ENCODE results near the gene SACS. TPM values are rescaled to one million over a fixed set of nuclear protein-coding genes. Genes with fewer than 3 reads are reported as not detected.
"Not testable (repeated sequence)": the region's sequence is repeated elsewhere in the genome, so short reads cannot be mapped to it uniquely, and the experiment has no call there.

The SACS gene
- polyA plus RNA-seq, 3 donors = 11.2 to 12.6 (median 12.0) TPM

DNA sequence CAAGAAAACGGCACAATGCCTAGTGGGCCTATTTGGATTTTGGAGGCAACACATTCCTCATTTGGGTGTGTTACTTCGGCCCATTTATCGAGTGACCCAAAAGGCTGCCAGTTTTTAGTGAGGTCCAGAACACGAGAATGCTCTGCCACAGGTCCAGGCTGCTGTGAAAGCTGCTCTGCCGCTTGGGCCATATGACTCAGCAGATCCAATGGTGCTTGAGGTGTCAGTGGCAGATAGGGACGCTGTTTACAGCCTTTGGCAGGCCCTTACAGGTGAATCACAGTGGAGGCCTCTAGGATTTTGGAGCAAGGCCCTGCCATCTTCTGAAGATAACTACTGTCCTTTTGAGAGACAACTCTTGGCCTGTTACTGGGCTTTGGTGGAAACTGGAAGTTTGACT lies 118.7 kb downstream of the SACS start:
- DNase-seq (ENCODE audit: low read depth in 3 of 3, low spot score in 2 of 3) = not testable (repeated sequence)

- no peak for DNase-seq (ENCODE audit: low read depth in 3 of 3, low spot score in 2 of 3)
These were observed 140.9 kb downstream of the SACS start for GRCh38 chr13:23292586-23292985.

DNA sequence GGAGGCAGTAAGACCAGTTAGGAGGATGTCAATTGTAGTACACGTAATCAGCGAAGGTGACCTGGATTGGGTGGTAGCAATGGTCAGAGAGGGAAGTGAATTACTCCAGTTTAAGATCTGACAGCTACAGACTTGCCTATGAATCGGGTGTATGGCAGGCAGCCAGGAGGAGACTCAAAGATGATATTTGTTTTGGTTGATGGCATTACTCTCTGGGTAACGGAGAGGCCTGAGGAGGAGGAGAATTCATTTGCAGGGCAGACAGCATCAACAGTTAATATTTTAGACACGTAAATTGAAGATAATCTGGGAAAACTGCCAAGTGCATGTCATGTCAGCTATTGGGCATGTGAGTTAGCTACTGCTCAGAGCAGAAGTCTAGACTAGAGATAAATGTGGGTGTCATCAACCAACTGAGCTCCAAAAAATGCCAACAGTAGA lies 143.6 kb downstream of the SACS start:
- DNase-seq (ENCODE audit: low read depth in 3 of 3, low spot score in 2 of 3) = no peak

DNA sequence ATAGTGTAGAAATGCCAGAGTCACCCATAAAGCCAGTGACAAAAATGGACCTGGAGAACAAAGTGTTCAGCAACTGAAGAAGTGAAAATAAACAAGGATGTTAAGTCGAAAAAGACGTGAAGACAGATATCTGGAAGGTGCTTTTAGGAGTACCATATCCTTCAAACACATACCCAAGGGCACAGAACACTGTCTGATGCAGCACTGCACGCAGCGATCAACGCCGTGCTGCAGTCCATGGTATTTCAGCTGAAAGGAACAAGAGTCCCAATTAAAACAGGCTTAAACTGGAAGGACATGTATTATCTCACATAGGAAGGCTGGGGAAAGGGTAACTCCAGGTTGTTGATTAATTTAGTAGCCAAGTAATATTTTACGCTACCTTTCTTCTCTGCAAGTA lies 144.5 kb downstream of the SACS start:
- no peak for DNase-seq (ENCODE audit: low read depth in 3 of 3, low spot score in 2 of 3)

DNA sequence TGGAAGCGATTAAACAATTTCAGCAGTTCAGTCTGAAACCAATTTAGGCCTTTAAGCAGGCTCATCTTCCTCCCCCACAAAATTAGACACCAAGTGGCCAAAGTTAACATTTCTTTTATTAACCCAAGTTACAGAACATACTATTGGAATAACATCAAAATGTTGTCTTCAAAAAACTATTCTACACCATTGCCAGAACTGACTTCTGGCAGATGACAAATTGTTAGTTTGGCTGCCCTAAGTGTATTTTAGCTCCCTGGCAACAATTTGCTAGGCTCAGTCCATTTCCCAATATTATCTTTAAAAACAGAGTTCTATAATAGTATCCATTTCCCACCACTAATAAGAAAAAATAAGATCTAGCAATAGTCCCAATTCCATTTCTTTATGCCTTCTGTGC lies 144.9 kb downstream of the SACS start:
- no peak for DNase-seq (ENCODE audit: low read depth in 3 of 3, low spot score in 2 of 3)

GRCh38 chr13:23279321-23279720 lies 154.2 kb downstream of the SACS start:
- no peak for DNase-seq (ENCODE audit: low read depth in 3 of 3, low spot score in 2 of 3)

Other genes with a start within 250 kb of the SACS start
- gene TNFRSF19, start 136.7 kb upstream of the SACS start, polyA plus RNA-seq (ENCODE audit: insufficient read length in 3 of 3) = 10 to 100 TPM; 50.3 to 55.2 (median 55.0) TPM